OCI-LY7 (cell line): ENCODE results near the gene BAIAP2. TPM values are rescaled to one million over a fixed set of nuclear protein-coding genes. Genes with fewer than 3 reads are reported as not detected.

ENCODE experiments used
- BruUV-seq: library from RNA; stranded (reverse); fragments of 400-500 nt; replicated peaks from 2 replicates; lab custom pipeline; 2021; lab: Mats Ljungman, UMichigan
- CTCF ChIA-PET: fragments of 300-600 bp; sonication (Branson Sonifier 250); formaldehyde crosslinking; loops from one replicate; lab custom pipeline; 2022; ENCODE audit warnings: antibody characterized with exemption; ENCODE audit not compliant: unreplicated experiment; lab: Charles Lee
- POLR2A ChIA-PET: fragments of 300-600 bp; sonication (Branson Sonifier 250); formaldehyde crosslinking; loops from one replicate; lab custom pipeline; 2022; ENCODE audit warnings: antibody characterized with exemption; lab: Charles Lee
- DNase-seq: peaks from one replicate; pipeline ENCODE4 v3.0.0-alpha.2; 2015; ENCODE audit warnings: low spot score
- H2AFZ ChIP-seq: fragments of 200-600 bp; sonication (generic), shearing (Covaris generic); 2 replicates; pipeline ENCODE4 v1.6.1; 2014; ENCODE audit warnings: mild to moderate bottlenecking, antibody characterized with exemption, low read length, moderate library complexity
- H3K27ac ChIP-seq: fragments of 200-600 bp; sonication (generic); 2 replicates; pipeline ENCODE4 v1.5.1; 2014; ENCODE audit warnings: mixed run types, low read depth, mild to moderate bottlenecking, moderate library complexity, low read length, inconsistent platforms; ENCODE audit not compliant: poor library complexity, severe bottlenecking
- H3K36me3 ChIP-seq: fragments of 200-600 bp; sonication (generic); 2 replicates; pipeline ENCODE4 v1.6.1; 2014; ENCODE audit warnings: mild to moderate bottlenecking, antibody characterized with exemption, low read length, moderate library complexity, mixed read lengths; ENCODE audit not compliant: insufficient read depth
- H3K4me1 ChIP-seq: fragments of 200-600 bp; sonication (generic); 2 replicates; pipeline ENCODE4 v1.5.1; 2014; ENCODE audit warnings: mild to moderate bottlenecking, low read length; ENCODE audit not compliant: insufficient read depth, poor library complexity, severe bottlenecking
- H3K4me2 ChIP-seq: fragments of 200-600 bp; sonication (generic); 2 replicates; pipeline ENCODE4 v1.6.1; 2014; ENCODE audit warnings: mild to moderate bottlenecking, low read length
- H3K4me3 ChIP-seq: fragments of 200-600 bp; sonication (generic); 2 replicates; pipeline ENCODE4 v1.5.1; 2014; ENCODE audit warnings: mild to moderate bottlenecking, low read depth, low read length; ENCODE audit not compliant: poor library complexity, severe bottlenecking
- H3K79me2 ChIP-seq: fragments of 200-600 bp; sonication (generic); 2 replicates; pipeline ENCODE4 v1.6.1; 2016; ENCODE audit warnings: low read depth, mild to moderate bottlenecking, low read length, moderate library complexity, mixed read lengths; ENCODE audit not compliant: insufficient read depth
- H3K9me2 ChIP-seq: fragments of 200-600 bp; sonication (generic); 2 replicates; pipeline ENCODE4 v1.6.1; 2016; ENCODE audit warnings: mild to moderate bottlenecking, low read length, mixed read lengths; ENCODE audit not compliant: insufficient read depth
- H3K9me3 ChIP-seq: fragments of 200-600 bp; sonication (generic); 2 replicates; pipeline ENCODE4 v1.6.1; 2014; ENCODE audit warnings: mild to moderate bottlenecking, mixed run types, low read length, mixed read lengths
- H4K20me1 ChIP-seq: fragments of 200-600 bp; sonication (generic); 2 replicates; pipeline ENCODE4 v1.6.1; 2014; ENCODE audit warnings: mild to moderate bottlenecking, antibody characterized with exemption, low read length, moderate library complexity, mixed read lengths; ENCODE audit not compliant: insufficient read depth
- CTCF ChIP-seq: fragments of 200-600 bp; sonication (generic); conservative IDR thresholded peaks from 2 replicates; pipeline ENCODE4 v1.5.1; 2014; ENCODE audit warnings: mild to moderate bottlenecking, antibody characterized with exemption, low read length, moderate library complexity, mixed read lengths
- EZH2phosphoT487 ChIP-seq: fragments of 200-600 bp; sonication (generic); IDR thresholded peaks from 2 replicates; pipeline ENCODE4 v1.6.1; 2018; ENCODE audit warnings: low read depth, borderline replicate concordance, mild to moderate bottlenecking, mixed run types, antibody characterized with exemption, low read length, moderate library complexity, mixed read lengths
- intact Hi-C: fragments of 100-400 bp; cut with micrococcal nuclease; formaldehyde crosslinking; loops from one replicate; pipeline ENCODE4 v1.10.0; 2022; ENCODE audit not compliant: unreplicated experiment
- total RNA-seq, 2 experiments: library from RNA; depleted of rRNA in 1 of 2; stranded (reverse); fragments of >200 nt in 1 of 2; shearing (Covaris generic) in 1 of 2; gene quantifications; 2 replicates each; pipeline ENCODE4 v1.2.3, GENCODE V29; 2014 to 2022

BAIAP2 gene
- total RNA-seq, 2 experiments from 2014 or later, result 2.1 to 2.3 TPM

- ChIA-PET POLR2A (interaction anchor here (0.7 kb wide), 1 partner anchor 721 kb away, joined by 6 read pairs; no protein-coding TSS in a partner anchor), CTCF (interaction anchor here (1.0 kb wide), 1 partner anchor 72 kb away, joined by 8 read pairs; no protein-coding TSS in a partner anchor)
- Histone ChIP-seq H3K27ac (no peak overlapping the region), H3K9me3 (no peaks in the 10 kb centered on the region), H3K9me2 (no peaks in the 10 kb centered on the region), H3K4me2 (no peak overlapping the region), H2AFZ (no peak overlapping the region), H3K4me3 (no peak overlapping the region), H3K79me2 (no peaks in the 10 kb centered on the region), H4K20me1 (no peaks in the 10 kb centered on the region), H3K36me3 (no peaks in the 10 kb centered on the region), H3K4me1 (peaks cover 8% of the 10 kb centered on the region)
- TF ChIP-seq CTCF, result no peak
- TF ChIP-seq EZH2phosphoT487, result no peak
- no peak for DNase-seq
- intact Hi-C loops, result loop anchor here (1.0 kb wide), 1 partner anchor 75 kb away; no protein-coding TSS in a partner anchor
- BruUV-seq, result no TSS peak
Measured at GRCh38 chr17:81097943-81098308, 63.0 kb downstream of the BAIAP2 start.

GRCh38 chr17:81099888-81100287 is 64.9 kb downstream of the BAIAP2 start:
- Histone ChIP-seq H3K27ac (no peak overlapping the region), H3K79me2 (no peaks in the 10 kb centered on the region), H3K4me3 (no peak overlapping the region), H3K36me3 (no peaks in the 10 kb centered on the region), H2AFZ (no peak overlapping the region), H3K9me2 (no peaks in the 10 kb centered on the region), H3K4me1 (peaks cover 8% of the 10 kb centered on the region), H3K4me2 (no peak overlapping the region), H4K20me1 (no peaks in the 10 kb centered on the region), H3K9me3 (no peaks in the 10 kb centered on the region)
- intact Hi-C loops, result loop anchor here (5.0 kb wide), 1 partner anchor 58 kb away; no protein-coding TSS in a partner anchor
- POLR2A ChIA-PET, result no interaction called here
- no TSS peak for BruUV-seq
- no peak for DNase-seq
- CTCF ChIA-PET, result no interaction called here
- TF ChIP-seq EZH2phosphoT487, result no peak
- no peak for TF ChIP-seq CTCF

GRCh38 chr17:81100668-81101067 is 65.7 kb downstream of the BAIAP2 start:
- Histone ChIP-seq H3K9me2 (no peaks in the 10 kb centered on the region), H3K9me3 (no peaks in the 10 kb centered on the region), H3K27ac (no peak overlapping the region), H3K36me3 (no peaks in the 10 kb centered on the region), H3K4me2 (no peak overlapping the region), H4K20me1 (no peaks in the 10 kb centered on the region), H3K4me3 (no peak overlapping the region), H2AFZ (no peak overlapping the region), H3K79me2 (no peaks in the 10 kb centered on the region), H3K4me1 (peaks cover 4% of the 10 kb centered on the region)
- CTCF ChIA-PET, result no interaction called here
- intact Hi-C loops, result loop anchor here (1.0 to 5.0 kb wide), 3 partner anchors 58 to 141 kb away; no protein-coding TSS in a partner anchor
- TF ChIP-seq EZH2phosphoT487 (no peak), CTCF (no peak)
- BruUV-seq, result no TSS peak
- no peak for DNase-seq
- POLR2A ChIA-PET, result no interaction called here
